ENCODE results near the gene COL6A1. TPM values are rescaled to one million over a fixed set of nuclear protein-coding genes. Genes with fewer than 3 reads are reported as not detected.
A peak's percentile ranks its signal among the peaks of the same experiment; 100 is the strongest.

COL6A1 gene
- polyA plus RNA-seq (2012; ENCODE audit: insufficient read depth, insufficient read length, low read depth): 158 TPM

DNA sequence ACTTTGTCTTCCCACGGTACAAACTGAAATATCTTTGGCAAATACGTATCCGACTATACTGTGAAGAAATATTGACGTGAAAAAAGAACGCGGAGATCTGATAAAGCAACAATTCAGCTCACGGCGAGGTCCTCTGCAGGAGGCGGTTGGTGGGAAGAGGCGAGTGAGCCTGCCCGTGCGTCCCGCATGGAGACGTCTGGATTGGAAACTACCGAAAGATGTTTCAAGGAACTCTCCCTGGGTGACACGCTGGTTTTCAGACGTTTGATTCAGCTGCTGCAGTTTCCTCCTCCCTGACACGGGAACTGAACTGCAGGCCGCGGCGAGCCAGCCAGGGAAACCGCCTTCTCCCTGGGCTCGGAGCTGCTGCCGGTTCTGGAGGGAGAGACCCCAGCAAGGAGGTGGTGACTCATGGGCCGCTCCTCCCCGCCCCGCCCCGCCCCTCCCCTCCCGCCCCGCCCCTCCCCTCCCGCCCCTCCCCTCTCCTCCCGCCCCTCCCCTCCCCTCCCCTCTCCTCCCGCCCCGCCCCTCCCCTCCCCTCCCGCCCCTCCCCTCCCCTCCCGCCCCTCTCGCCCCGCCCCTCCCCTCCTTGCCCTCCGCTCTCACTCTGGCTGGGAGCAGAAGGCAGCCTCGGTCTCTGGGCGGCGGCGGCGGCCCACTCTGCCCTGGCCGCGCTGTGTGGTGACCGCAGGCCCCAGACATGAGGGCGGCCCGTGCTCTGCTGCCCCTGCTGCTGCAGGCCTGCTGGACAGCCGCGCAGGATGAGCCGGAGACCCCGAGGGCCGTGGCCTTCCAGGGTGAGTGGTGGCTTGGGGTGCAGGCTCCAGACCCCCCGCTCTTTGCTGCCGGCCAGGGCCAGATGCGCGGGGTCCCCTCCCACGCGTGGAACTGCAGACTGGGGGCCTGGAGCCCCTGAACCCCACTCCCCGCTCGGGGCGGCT is at the start of gene COL6A1:
COL6A1 (plus strand) TSS at position 620 of the 941 bp plus-strand sequence; CDS start at position 701, 81 bp downstream.
- Histone ChIP-seq H3K36me3 (no peaks in the 10 kb centered on the region), H3K27me3 (no peaks in the 10 kb centered on the region), H3K9me3 (no peaks in the 10 kb centered on the region), H3K4me1 (peaks cover 2% of the 10 kb centered on the region; the same call in 1 of the 2 replicates), H3K4me3 (ENCODE audit: low read depth, low read length) (peak within 1 kb of the TSS; percentile 52)
- DNase-seq: peak; percentile 88
- TF ChIP-seq CTCF (IDR thresholded peaks at IDR 0.05; ENCODE audit: low read depth, low read length): no peak

- H3K9me3 ChIP-seq: peaks cover 9% of the 10 kb centered on the region
- TF ChIP-seq CTCF (IDR thresholded peaks at IDR 0.05; ENCODE audit: low read depth, low read length): no peak
- H3K36me3 ChIP-seq: peaks cover 21% of the 10 kb centered on the region
- H3K4me1 ChIP-seq: no peaks in the 10 kb centered on the region
- no peak overlapping the region for H3K4me3 ChIP-seq (ENCODE audit: low read depth, low read length)
- no peaks in the 10 kb centered on the region for H3K27me3 ChIP-seq
- DNase-seq: no peak
These were observed 48.6 kb upstream of the COL6A1 start for GRCh38 chr21:45932922-45933502.

GRCh38 chr21:45934085-45934484 is 47.5 kb upstream of the COL6A1 start:
- no peaks in the 10 kb centered on the region for H3K4me1 ChIP-seq
- TF ChIP-seq CTCF (IDR thresholded peaks at IDR 0.05; ENCODE audit: low read depth, low read length): no peak
- H3K27me3 ChIP-seq: no peaks in the 10 kb centered on the region
- H3K36me3 ChIP-seq: peaks cover 21% of the 10 kb centered on the region
- no peak overlapping the region for H3K4me3 ChIP-seq (ENCODE audit: low read depth, low read length)
- no peak for DNase-seq
- H3K9me3 ChIP-seq: peaks cover 9% of the 10 kb centered on the region

DNA sequence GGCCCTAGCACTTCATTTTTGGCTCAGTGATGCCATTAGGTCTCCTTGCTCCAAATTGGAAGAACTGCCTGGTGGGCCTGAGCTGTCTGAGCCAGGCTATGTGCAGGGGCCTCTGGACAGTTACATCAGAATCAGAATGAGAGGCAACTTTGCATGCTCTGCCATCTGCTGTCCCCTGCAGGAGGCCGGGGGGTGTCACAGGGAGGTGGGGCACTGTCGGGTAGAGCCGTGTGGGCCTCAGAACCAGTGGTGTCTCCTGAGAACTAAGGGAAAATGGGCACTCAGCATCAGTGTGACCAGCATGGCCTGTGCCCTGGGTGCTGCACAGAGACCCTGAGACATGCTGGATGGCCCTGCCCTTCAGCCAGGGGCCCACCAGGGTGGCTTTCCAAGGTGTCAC is 47.0 kb upstream of the COL6A1 start:
- peaks cover 9% of the 10 kb centered on the region for H3K9me3 ChIP-seq
- H3K4me1 ChIP-seq: no peaks in the 10 kb centered on the region
- DNase-seq: no peak
- no peak overlapping the region for H3K4me3 ChIP-seq (ENCODE audit: low read depth, low read length)
- no peak for TF ChIP-seq CTCF (IDR thresholded peaks at IDR 0.05; ENCODE audit: low read depth, low read length)
- H3K36me3 ChIP-seq: peaks cover 21% of the 10 kb centered on the region
- no peaks in the 10 kb centered on the region for H3K27me3 ChIP-seq

DNA sequence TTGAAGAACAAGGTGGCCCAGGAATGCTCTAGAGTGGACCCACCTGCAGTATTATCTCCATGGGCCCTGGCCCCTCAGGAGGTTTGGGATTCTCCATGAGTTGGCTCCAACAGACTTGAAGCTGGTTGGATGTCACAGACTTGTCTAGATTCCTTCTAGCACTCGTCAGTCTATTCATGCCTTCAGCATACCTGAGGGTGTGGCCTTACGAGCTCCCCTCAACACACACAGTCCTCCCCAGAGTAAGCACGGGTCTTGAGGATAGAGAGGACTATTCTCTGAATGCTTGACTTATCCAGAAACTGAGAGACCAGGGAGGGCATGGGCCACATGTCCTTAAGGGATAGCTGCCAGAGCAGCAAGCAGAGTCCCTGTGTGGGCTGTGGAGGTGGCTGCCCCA is 45.9 kb upstream of the COL6A1 start:
- DNase-seq: no peak
- no peak overlapping the region for H3K4me3 ChIP-seq (ENCODE audit: low read depth, low read length)
- peaks cover 9% of the 10 kb centered on the region for H3K9me3 ChIP-seq
- H3K36me3 ChIP-seq: peaks cover 18% of the 10 kb centered on the region
- H3K4me1 ChIP-seq: no peaks in the 10 kb centered on the region
- TF ChIP-seq CTCF (IDR thresholded peaks at IDR 0.05; ENCODE audit: low read depth, low read length): no peak
- H3K27me3 ChIP-seq: no peaks in the 10 kb centered on the region
